ENCODE results near the gene TRAF3.

DNA sequence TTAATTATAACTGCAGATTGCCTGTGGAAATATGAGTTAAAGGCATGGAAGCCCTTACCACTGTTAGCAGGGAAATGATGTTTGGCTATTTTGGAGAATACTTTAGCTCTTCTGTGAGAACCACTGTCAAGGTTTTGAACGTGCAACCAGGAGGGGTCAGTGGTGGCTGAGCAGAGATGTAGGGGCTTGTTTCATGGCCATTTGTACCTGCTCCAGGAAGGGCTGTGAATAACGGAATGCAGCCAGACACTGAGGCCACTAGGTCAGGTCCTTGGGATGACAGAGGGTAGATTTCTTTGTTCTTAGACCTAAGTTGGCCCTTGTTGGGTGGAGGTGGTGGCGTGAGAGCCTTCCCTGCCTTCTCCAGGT, 8.3 kb downstream of the TRAF3 start:
- TF ChIP-seq, protein P1, sequence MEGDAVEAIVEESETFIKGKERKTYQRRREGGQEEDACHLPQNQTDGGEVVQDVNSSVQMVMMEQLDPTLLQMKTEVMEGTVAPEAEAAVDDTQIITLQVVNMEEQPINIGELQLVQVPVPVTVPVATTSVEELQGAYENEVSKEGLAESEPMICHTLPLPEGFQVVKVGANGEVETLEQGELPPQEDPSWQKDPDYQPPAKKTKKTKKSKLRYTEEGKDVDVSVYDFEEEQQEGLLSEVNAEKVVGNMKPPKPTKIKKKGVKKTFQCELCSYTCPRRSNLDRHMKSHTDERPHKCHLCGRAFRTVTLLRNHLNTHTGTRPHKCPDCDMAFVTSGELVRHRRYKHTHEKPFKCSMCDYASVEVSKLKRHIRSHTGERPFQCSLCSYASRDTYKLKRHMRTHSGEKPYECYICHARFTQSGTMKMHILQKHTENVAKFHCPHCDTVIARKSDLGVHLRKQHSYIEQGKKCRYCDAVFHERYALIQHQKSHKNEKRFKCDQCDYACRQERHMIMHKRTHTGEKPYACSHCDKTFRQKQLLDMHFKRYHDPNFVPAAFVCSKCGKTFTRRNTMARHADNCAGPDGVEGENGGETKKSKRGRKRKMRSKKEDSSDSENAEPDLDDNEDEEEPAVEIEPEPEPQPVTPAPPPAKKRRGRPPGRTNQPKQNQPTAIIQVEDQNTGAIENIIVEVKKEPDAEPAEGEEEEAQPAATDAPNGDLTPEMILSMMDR (conservative IDR thresholded peaks at IDR 0.05 in 1 of 2, IDR thresholded peaks at IDR 0.05 in 1 of 2; ENCODE audit: extremely low read depth in 1 of 2, insufficient read depth in 1 of 2, low read depth in 1 of 2, low read length in 2 of 2) = no peak
- TF ChIP-seq EZH2 (IDR thresholded peaks at IDR 0.05; ENCODE audit: borderline replicate concordance, low read length) = no peak
